ENCODE measurements around the gene MYL2.

Gene MYL2

GRCh38 chr12:110930348-110931314 is 10.3 kb upstream of the MYL2 start:
- DNase-seq: no peak

DNA sequence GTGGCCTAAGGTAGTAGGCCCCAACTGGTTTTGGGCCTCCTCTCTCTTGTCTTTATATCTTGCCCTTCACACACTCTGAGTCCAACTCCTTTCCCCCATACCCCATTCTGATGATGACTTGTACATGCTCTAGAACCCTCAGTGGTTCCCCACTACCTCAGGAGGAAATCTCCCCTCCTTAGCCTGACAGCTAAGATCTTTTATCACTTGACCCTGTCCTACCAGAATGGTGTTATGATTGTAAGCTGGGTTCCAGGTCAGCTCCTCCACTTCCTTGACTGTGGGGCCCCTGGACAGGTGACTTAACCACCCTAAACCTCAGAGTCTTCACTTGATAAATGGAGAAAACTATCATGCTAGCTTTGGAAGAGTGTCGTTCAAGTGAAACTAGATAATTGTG is 9.4 kb upstream of the MYL2 start:
- no peak for DNase-seq

DNA sequence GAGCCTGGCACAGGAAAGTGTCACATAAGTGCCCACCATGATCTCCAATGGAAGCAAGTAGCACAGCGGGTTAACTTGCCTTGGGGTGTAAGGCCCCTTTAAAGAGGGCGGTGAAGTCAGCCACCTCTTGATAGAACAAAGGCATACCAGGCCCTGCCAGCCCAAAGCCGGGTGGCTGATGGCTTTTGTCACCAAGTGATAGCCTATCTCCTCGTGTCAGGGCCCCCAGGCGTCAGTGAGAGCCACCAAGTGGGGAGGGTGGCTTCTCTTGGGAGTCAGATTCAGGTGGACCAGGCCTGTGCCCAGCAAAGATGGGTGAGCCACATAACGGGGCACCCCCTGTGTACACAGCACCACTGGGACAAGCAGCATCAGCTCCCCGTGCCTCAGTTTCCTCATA is 8.3 kb upstream of the MYL2 start:
- no peak for DNase-seq

DNA sequence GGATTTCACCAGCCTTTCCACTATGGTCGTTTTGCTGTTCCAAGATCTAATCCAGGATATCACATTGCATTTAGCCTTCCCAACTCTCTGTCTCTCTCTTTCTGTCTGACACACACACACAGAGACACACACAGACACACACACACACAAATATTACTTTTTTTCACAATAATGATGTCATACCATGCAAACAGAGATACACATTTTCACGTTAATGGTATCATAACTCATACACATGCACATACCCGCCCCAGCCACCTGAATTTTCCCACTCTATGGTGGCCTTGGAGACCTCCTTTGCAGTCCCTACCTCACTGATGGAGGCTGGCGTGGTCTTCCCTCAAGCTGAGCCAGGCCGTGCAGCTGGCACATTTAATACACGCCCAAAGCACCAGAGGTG is 7.2 kb upstream of the MYL2 start:
- no peak for DNase-seq

- no peak for DNase-seq
Observed at GRCh38 chr12:110923692-110924334, 3.4 kb upstream of the MYL2 start.

DNA sequence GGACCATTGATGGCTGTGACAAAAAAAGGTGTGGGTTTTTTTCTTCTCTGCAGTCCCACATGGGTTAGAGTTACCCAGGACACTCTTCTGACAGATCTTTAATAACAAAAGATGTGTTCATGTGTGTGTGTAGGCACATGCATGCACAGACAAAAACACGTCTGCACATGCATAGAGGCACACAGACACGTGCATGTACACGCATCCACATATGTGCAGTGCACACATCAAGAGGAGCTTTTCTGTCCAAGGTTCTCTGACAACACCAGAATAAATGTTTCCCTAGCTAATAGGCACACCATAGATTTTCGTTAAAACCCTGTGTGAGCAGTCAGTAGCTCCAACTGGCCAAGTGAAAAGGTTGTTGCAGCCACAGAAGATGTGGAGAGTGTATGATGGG is 2.8 kb upstream of the MYL2 start:
- no peak for DNase-seq

- no peak for DNase-seq
Observed at GRCh38 chr12:110922652-110923051, 2.3 kb upstream of the MYL2 start.

GRCh38 chr12:110921262-110921661 is 883 bp upstream of the MYL2 start:
- DNase-seq: no peak

GRCh38 chr12:110919720-110920119 is 659 bp downstream of the MYL2 start:
- DNase-seq: no peak

DNA sequence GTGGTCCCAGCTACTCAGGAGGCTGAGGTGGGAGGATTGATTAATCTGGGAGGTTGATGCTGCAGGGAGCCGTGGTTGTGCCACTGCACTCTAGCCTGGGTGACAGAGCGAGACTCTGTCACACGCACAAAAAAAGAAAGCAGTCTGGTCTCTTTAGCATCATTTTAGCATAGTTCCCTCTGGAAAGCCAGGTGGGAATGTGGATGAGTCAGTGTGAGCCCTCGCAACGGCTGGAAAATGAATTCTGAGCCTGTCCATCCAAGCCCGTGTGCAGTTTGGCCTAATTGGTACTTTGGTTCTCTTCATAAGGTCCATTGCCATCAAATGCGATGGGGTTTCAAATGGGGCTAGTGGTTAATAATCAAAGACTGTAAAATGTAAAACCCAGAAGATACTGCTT is 2.4 kb downstream of the MYL2 start:
- no peak for DNase-seq

DNA sequence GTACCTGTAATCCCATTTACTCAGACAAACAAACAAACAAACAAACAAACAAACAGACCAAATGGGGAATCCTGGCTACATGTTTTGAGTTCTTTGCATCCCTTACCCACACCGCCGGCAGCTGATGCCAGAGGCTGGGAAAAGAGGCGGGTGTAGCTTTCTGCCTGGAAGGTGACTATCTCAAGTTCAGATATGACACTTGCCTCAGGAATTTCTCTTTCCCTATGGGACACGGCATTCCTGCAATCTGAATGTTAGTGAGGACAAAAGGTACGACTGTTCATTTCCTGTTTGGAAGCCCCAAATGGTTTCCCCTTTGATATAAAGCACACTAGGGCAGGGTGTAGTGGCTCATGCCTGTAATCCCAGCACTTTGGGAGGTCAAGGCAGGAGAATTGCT is 2.9 kb downstream of the MYL2 start:
- no peak for DNase-seq

GRCh38 chr12:110916295-110916875 is 4.0 kb downstream of the MYL2 start:
- no peak for DNase-seq

DNA sequence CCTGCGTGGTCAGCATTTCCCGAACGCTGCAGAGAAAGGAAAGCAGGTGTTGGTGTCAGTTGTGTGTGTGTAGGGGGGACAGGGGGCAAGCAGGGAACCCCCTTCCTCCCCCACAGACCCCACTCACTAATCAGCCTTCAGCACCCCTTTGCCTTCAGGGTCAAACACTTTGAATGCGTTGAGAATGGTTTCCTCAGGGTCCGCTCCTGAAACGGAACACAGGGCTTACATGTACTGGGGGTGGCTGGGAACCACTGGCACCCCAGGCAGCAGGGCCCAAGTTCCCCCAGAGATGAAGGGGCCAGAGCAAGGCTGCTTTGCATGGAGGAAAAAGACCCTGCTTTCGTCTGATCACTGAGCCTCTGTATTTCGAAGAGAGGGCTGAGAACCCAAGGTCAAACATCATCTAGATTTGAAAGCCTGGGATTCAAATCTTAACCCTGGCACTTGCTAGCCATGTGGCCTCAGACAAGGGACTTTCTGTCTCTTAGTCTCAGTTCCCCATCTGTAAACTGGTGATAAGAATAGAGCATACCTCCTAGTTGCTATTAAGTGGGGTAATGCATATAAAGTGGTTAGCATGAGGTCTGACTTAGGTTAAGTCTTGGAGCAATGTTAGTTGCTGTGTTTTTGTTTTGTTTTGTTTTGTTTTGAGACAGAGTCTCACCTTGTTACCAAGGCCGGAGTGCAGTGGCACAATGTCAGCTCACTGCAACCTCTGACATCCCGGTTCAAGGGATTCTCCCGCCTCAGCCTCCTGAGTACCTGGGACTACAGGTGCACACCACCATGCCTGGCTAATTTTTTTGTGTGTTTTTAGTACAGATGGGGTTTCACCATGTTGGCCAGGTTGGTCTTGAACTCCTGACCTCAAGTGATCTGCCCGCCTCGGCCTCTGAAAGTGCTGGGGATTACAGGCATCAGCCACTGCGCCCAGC is 7.0 kb downstream of the MYL2 start:
- no peak for DNase-seq

DNA sequence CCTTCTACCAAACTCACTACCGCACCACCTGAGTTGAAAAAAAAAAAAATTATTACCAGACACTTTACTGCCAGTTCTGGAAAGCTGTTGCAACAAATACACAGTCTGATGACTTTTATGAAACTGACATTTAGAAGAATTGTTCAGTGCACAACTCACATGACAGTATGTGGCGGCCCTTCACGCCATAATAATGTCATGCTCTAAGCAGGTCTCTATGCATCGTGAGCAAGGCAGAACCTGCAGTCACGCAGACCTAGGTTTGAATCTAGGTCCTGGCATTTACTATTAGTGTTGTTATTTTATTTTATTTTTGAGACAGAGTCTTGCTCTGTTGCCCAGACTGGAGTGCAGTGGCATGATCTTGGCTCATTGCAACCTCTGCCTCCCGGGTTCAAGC is 8.1 kb downstream of the MYL2 start:
- no peak for DNase-seq

- no peak for DNase-seq
Observed at GRCh38 chr12:110908377-110909152, 11.8 kb downstream of the MYL2 start.

DNA sequence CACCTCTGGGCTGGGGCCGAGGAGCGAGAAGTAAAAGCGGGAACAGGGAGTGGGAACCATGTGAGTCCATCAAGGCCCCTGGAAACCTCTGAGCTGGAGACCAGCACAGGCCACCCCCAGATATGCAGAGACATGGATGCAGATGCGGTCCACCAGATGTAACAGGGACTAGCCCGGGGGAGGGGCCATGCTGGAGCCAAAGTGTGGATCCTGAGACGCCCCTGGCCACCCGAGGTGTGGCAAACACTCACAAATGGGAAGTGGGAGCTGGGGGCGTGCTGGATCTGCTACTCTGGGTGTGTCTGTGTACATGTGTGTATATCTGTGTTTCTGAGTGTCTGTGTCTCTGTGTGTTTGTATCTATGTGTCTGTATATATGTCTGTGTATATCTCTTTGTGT is 12.8 kb downstream of the MYL2 start:
- no peak for DNase-seq

- DNase-seq: no peak
Observed at GRCh38 chr12:110906985-110907384, 13.4 kb downstream of the MYL2 start.

DNA sequence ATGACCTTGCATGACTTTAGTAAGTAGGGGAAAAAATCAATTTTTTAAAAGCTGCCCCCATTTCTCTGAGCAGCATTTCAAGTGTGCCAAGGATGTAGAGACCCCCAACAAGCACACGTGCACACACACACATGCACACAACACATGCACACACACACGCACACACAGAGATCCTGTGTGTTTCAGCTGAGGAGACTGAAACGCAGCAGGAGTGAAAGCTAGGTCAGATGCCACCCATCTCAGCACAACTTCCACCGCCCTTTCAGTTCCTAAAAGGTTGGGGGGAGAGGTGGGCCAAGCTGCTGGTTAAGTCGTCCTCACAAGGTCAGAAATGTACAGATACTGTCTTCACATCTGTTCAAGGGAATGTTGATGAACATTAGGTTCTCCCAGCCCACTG is 13.9 kb downstream of the MYL2 start:
- no peak for DNase-seq

DNA sequence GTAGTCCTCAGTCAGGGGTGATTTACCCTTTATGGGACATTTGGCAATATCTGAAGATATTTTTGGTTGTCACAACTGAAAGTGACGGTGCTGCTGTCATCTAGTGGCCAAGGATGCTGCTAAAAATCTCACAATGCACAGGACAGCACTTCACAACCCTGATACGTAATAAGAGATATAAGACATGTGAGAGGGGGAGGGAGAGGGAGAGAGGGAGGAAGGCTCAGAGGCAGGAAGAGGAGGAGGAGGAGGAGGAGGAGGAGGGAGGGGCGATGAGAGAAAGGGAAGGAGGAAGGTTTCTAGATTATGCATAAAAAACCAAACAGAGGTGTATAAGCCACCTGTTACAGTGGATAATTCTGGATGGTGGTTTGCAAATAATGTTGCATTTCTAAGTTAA is 14.3 kb downstream of the MYL2 start:
- no peak for DNase-seq

DNA sequence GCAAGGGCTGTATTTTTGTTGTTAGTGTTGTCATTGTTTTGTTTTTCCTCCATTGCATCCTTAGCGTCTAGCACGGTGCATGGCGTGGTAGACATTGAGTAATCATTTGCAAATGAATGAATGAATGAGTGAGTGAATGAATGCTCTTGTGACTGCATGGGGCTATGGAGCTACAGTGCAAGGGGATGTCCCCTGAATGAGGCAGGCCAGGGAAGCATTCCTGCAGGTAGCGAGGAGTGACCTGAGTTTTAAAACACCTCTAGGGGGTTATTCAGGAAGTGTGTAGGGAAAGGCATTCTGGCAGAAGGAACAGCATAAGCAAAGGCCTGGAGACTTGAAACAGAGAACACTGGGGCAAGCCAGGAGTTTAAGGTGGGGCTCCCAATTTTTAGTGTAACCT is 16.9 kb downstream of the MYL2 start:
- DNase-seq: no peak

- DNase-seq: no peak
Observed at GRCh38 chr12:110901401-110901800, 19.0 kb downstream of the MYL2 start.
